ENCODE measurements around the gene WBP11. TPM values are rescaled to one million over a fixed set of nuclear protein-coding genes. Genes with fewer than 3 reads are reported as not detected.

WBP11 gene
- polyA plus RNA-seq, 10 donors = 49.0 to 71.0 (median 58.8) TPM

DNA sequence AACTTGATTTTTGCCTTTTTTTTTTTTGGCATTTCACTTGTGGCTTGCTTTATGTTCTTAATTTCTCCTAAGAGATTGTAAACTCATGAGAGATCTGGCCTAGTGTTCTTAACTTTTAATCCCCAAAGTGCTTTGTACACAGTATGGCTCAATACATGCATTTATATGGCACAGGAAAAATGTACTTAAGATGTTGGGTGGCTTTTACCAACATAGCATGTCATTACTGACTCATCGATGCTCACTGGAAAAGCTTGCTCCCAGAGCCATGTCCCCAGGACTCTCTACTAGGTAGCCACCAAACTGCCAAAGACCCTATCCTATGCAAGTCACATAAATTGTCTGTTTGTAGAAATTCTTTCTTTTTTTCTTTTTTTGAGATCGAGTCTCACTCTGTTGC, 23.8 kb upstream of the WBP11 start:
- DNase-seq = no peak

DNA sequence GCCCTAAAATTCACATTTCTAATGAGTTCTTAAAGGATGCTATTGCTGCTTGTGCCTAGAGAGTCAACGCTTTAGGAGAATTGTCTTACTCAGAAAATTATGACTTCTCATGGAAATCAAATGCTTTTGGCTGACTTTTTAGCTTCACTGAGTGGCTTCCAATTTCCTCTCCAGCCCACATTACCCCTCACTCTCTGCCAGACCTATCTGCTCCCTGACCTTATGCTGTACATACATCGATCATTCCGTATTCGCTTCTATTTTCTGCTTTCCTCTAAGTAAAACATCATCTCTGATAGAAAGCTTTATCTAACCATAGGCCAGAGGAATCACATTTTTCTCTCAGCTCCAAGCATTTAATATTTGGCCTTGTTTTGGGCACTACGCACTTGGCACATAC, 23.2 kb upstream of the WBP11 start:
- peak in 1 of 3 donors; percentile 37 for DNase-seq

DNA sequence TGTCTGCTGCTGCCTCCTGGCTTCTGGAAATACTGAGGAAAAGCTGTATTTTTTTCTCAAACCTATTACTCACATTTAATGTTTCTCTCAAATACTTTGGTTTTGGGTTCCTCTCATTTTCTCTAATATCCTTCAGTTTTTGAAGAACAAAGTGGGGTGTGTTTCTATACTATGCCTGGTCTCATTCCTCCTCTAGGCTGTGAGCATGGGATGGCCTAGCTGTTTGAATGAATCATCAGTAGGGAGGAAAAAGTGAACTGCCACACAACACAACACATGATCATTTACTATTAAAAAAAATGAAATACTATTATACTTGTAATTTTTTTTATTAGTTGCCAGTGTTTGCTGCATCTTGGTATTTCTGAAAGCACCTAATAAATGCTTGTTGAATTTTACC, 22.0 kb upstream of the WBP11 start:
- no peak for DNase-seq

- DNase-seq = no peak
Measured at GRCh38 chr12:14824012-14824634, 20.8 kb upstream of the WBP11 start.

DNA sequence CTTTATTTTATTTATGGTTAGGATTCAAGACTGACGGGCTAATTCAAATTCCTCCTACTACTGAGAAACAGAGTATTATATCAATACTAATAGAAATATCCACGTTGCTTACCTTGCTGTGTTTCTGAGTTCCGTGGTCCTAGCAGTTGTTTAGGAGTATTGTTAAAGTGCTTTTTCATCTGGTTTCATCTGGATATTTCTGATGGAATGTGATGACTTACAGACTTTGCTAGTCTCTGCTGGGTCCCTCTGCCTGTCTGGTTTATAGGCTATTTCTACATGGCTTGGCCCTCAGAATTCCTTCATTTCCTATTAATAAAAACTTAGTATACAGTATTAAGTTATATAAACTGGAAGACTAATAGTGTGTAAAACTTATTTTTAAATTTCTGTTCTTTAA, 10.7 kb upstream of the WBP11 start, which contains the start of gene SMCO3:
SMCO3 (minus strand) TSS at position 169 of the 400 bp plus-strand sequence. CDS start 7,502 bp downstream, outside the sequence.
- DNase-seq = no peak

- DNase-seq = no peak
Measured at GRCh38 chr12:14811486-14811885, 8.2 kb upstream of the WBP11 start.

GRCh38 chr12:14810953-14811483, 7.7 kb upstream of the WBP11 start:
- no peak for DNase-seq

GRCh38 chr12:14810167-14810952, 7.1 kb upstream of the WBP11 start:
- no peak for DNase-seq

GRCh38 chr12:14803830-14804160, 517 bp upstream of the WBP11 start:
- no peak for DNase-seq

- peak in 2 of 3 donors; percentile 7 to 32 for DNase-seq
Measured at GRCh38 chr12:14802721-14803010, 612 bp downstream of the WBP11 start.

- no peak for DNase-seq
Measured at GRCh38 chr12:14802247-14802646, 1.0 kb downstream of the WBP11 start.

- DNase-seq = no peak
Measured at GRCh38 chr12:14795028-14795448, 8.2 kb downstream of the WBP11 start.

DNA sequence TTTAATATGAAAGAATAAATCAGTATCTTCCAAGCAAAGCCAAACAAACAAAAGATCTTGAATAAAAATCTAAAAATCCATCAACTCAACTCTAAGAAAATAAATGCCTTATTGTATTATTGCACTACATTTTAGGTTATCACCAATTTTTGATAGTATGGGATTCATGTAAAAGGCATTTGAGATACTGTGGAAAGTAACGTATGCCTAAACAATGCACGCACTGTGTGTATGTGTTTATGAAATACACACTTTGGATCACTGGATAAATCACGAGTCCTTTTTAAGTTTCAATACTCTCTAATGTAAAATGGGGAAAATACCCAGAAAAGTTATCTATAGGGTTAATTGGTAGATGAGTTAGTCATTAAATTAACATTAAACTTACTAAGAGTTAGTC, 17.7 kb downstream of the WBP11 start:
- no peak for DNase-seq

DNA sequence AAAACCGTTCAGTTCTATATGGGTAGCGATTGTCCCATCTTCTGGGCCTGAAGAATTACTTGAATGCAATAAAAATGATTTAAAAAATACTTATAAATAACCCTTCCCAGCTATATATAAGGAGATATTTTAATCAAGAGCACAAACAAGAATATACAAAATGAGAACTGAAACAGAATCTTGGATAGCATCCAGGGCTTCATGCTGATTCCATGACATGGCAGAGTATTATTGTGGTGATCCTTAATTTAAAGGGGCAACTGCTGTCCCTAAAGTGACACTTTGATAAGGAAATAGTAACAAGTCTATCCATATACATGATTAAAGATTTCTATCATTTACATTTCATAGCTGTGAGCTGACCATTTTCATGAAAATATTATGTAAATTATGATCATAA, 18.8 kb downstream of the WBP11 start:
- DNase-seq = no peak

GRCh38 chr12:14782756-14783155, 20.5 kb downstream of the WBP11 start:
- DNase-seq = no peak

- DNase-seq = no peak
Measured at GRCh38 chr12:14781563-14781962, 21.7 kb downstream of the WBP11 start.

DNA sequence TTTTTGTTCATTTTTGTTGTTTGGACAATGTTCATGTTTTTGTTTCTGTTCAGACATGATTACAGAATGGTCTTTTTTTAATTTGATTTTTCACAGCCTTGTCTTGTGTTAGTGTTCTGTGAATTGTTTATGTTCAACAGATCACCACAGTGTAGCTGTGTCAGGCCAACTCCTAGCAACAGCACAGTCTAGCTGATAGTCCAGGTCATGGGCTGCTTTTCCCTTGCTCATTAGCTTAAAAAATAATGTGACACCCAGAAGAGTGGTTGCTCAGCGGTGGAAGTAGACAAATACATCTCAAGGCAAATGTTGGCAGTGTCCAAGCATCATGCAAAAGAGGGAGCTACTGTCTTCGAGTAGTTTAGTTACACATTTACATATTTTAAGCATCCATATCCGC, 22.4 kb downstream of the WBP11 start:
- no peak for DNase-seq

GRCh38 chr12:14779834-14780233, 23.4 kb downstream of the WBP11 start:
- no peak for DNase-seq

- DNase-seq = no peak
Measured at GRCh38 chr12:14777271-14777670, 26.0 kb downstream of the WBP11 start.

DNA sequence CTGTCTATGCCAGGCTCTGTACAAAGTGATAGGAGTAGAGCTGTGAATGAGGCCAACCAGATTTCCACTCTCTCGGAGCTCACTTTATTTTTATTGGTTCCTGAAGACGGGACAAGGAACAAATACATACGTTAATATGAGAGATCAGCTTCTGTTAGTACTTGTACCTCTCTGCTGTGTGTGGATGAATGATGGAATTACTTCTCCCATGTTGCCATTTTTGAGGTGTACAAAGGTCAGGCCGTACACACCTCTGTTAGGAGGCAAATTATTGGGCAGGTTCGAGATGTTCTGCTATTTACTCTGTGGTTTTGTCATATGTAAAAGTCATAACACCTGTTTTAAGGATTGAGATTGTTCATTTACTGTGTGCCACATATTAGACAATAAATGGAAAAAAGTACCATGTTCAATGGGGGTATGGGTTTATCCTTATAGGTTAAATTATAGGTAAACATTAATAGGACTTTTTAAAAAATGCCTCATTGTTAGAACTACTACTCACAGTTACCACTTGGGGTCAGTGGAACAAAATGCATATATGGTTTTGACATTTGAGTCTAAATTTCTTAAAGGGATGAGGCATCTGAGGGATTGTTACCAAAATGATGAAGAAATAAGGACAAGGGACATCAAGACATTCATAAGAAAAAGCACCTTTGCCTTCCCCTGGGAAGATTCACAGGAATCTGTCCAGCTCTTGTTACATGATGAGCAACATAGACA, 26.9 kb downstream of the WBP11 start:
- DNase-seq = peak in 1 of 3 donors; percentile 28

DNA sequence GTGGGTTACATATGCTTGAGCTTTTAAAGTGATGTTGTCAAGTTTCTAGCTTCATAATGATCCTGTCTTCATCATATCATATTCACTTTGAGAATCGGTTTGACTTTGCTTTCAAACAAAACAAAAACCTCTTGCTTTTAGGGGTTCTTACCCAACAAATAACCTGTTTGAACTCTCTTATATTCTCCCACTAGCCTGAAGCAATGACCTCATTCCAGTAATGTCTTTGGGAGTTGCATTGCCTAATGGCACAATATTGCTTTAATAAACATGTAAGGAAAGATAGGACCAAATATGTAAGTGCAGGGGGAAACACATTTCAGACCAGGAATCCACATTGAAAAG, 27.7 kb downstream of the WBP11 start:
- DNase-seq = no peak

DNA sequence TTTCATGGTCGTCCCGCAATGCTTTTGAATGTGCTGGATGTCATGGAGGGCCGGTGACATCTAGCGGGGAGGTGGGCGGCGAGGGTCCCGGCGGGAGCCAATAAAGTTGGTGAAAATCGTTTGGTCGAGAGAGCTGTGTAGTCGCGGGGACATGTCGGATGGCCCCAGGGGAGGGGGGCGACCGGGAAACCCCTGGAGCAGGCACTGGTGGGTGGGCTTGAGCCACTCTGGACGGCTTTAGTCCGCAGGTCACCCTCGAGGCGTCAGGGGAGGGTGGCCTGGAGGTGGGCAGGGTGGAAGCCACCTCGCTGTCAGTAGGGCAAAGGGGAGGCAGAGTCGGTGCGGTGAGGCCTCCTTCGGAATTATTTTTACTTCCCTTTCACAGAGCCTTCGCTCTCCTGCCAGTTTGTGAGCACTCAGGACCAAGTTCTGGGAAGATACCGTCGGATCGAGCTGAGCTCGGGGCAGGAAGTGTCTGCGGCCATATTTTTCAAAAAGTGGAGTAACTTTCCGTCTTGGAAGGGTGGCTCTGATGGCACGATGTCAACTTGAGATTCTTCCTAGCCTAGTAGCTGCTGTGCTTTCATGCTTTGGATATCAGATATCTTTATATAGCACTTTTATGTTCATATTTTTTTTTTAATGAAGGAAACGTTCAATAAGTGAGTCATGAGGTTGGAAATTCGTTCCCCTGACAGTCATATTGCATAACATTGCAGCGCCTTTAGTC, 28.2 kb downstream of the WBP11 start:
- peak; percentile 56 to 88 (median 77) for DNase-seq
